NCI-H510A (cell line): ENCODE data around the gene C5orf63.
"Not testable (repeated sequence)": the region's sequence is repeated elsewhere in the genome, so short reads cannot be mapped to it uniquely, and the experiment has no call there.

Experiments
- DNase-seq: peaks from one replicate; lab custom pipeline; 2025; lab: John Stamatoyannopoulos, UW

Gene C5orf63

DNA sequence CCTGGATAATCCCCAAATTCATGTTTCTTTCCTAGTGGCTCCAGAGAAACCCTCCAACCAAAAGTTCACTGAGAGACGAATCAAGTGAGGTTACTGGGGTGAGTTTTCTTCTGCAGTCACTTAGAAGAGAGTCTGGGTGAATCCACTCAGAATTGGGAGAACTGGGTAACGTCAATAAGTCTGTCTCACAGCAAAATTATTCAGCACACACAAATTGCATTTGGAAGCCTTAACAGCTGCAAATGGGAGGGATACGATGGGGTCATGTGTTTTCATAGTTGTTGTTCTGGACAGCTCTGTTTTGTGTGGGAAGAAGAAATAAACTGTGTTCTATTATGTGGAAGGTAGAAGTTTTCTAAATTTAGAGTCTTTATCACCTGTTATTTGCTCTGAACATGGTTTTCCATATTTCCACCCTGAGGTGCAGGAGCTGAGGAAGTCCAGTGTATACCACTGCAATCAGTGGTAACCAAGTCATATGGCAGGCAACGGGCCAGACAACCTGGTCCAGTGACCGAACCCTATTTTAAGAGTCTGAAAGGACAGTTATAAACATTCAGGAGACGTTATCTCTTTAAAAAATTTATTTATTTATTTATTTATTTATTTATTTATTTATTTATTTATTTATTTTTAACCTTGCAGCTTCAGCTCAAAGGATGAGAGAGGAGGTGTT is 64.9 kb downstream of the C5orf63 start:
- no peak for DNase-seq

DNA sequence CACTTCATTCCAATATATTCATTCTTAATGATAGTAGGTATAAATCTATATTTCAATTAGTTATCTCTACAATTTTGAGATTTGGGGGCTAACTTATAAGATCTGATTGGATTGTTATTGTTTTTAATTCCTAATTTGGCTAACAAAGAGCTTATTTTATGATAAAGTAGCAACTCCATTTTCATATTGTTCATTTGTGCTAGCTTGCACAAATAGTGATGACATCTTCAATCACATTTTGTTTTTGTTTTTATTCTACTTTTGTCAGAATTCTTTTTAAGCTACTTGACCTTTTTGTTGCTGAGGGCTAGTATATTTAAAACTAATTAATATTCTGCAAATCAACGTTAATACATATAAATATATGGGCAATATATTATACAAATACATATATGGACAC is 65.8 kb downstream of the C5orf63 start:
- no peak for DNase-seq

GRCh38 chr5:127006744-127007143 is 66.6 kb downstream of the C5orf63 start:
- DNase-seq: no peak

GRCh38 chr5:127005282-127005681 is 68.0 kb downstream of the C5orf63 start:
- not testable (repeated sequence) for DNase-seq

DNA sequence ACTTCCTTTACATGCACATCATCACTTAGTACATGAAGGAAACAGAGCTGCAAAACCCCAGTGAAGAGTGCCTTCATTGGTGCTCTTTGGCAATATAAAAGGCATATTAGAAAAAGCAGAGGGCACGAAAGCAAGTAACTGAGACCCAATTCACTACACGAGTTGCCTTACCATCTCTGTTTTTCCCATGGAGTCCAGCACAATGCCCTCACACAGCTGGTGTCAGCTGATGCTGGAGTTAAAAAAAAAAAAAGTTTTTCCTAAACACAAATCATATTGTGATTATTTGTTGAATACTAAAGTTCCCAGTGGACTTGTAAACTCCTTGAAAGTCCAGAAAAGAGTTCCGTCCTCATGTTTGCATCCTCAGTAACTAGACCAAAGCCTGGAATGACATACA is 68.6 kb downstream of the C5orf63 start:
- DNase-seq: no peak

DNA sequence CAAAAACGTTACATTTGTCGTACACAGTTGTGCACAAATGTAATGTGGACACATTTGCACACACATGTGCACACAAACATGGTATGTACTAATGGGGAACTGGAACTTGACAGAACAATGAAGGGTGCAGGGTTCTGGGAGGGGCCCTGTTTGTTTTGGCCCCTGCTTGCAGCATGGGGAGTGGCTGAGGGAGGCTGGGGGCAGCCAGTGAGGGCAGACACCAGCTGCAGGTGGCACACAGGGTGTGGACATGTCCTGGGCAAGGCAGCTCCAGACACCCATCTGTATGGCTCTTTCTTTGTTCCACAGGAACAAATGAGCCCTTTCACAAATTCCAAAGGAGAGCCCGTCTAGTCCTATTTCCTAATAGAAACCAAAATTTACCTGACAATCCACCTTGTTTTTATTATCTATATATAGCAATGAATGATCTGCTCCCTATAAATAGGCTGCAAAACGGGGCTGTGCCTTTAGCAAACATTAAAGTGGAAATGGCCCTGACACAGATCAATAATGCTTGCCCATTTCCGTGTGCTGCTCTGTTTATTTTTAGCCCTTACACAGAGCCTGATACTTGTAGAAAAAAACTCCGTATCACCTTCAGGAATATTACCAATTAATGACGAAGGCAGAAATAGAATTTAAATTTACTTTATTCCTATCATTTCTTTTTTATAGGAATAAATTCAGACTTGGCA is 69.4 kb downstream of the C5orf63 start:
- DNase-seq: no peak

GRCh38 chr5:127002390-127002789 is 70.9 kb downstream of the C5orf63 start:
- DNase-seq: no peak

DNA sequence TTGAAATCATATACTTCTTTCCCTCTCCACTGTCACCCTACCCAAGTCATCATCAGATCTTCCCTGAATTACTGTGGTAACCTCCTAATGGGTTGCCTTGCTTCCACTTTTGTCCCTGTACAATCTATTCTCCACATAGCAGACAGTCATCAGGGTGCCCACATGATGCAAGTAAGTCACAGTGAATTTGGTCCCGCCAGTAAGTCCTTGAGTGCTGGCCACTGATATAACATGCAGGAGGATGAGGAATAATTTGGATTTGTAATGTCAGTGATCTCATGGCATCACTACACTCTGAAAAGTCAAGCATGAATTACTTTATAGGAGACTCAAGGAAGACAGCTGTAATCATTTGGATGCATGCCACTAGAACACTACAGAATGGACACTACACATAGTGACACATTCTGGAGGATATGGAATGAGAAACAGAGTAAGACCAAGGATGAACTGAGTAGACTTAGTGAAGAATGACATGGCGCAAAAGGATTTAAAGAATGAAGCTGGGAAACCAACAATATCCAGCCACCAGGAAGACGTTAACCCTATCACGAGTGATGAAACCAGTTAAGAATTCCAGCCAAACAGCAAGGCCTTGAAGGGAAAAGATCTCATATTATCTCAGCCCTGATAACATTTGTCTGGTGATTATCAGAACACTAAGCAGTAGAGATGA is 71.5 kb downstream of the C5orf63 start:
- no peak for DNase-seq
